ENCODE results near the gene IRGC. TPM values are rescaled to one million over a fixed set of nuclear protein-coding genes. Genes with fewer than 3 reads are reported as not detected.

IRGC gene
- total RNA-seq: not detected
- not detected for polyA plus RNA-seq
- long read RNA-seq, donor 1: 0 reads
- long read RNA-seq, donor 2: 0 reads
- long read RNA-seq, donor 3: 0 reads

GRCh38 chr19:43715776-43716175 is at the start of gene IRGC:
Gene IRGC, plus strand, starts transcription at chr19:43716076. Its CDS starts 2,483 bp downstream, at chr19:43718559.
- no peaks in the 10 kb centered on the region for H3K4me1 ChIP-seq
- no peak within 1 kb of the TSS for H3K27ac ChIP-seq
- TF ChIP-seq CTCF (IDR thresholded peaks at IDR 0.05): no peak
- no peak for TF ChIP-seq POLR2A (IDR thresholded peaks at IDR 0.05)
- H3K36me3 ChIP-seq: no peaks in the 10 kb centered on the region
- no peak for ATAC-seq
- 58 to 75% (median 67%) methylated on average over 4 of the region's 4 CpGs for WGBS, 4 donors
- H3K27me3 ChIP-seq: no peaks in the 10 kb centered on the region
- intact Hi-C loops (cut with DNase I): no loop called here
- H3K4me3 ChIP-seq: no peak within 1 kb of the TSS
- DNase-seq: no peak
- no peaks in the 10 kb centered on the region for H3K9me3 ChIP-seq

DNA sequence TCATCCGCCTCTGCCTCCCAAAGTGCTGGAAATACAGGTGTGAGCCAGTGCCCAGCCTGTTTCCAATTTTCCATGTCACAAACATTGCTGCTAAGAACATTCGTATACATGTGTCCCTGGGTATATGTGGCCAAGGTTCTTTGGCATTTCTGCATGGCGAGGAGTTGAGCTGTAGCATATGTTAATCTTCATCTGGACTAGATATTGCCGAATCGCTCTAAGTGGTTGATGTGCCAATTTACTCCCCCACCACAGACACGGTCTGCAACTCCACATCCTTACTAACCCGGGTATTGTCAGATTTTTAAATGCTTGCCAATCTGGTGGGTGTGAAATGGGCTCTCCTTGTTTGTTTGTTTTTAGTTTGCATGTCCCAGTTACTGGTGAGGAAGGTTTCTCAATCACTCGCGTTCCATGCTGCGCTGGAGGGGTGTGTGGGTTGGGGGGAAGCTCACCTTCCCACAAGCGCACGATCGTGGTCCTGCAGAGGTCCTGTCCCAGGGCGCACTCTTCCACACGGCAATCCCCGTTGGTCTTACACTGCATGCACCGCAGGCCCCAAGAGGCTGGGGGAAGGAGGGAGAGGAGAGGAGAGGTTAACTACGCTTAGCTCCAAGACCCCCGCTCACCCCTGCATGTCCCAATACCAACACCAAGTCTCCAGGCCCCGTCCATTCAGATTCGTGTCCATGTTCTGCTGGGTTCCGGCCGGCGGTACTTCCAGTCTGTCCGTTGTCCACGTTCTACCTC is 48.6 kb upstream of the IRGC start:
- TF ChIP-seq CTCF (IDR thresholded peaks at IDR 0.05) (no peak), POLR2A (IDR thresholded peaks at IDR 0.05) (no peak)
- peak in 4 of 5 donors; percentile 14 to 34 (median 34) for DNase-seq
- WGBS, 4 donors: 49 to 64% (median 58%) methylated on average over 26 of the region's 26 CpGs
- peaks cover 0 to 41% (median 8%) of the 10 kb centered on the region in 9 donors for H3K36me3 ChIP-seq
- no peak for ATAC-seq
- H3K9me3 ChIP-seq: no peaks in the 10 kb centered on the region
- peaks cover 0 to 78% (median 18%) of the 10 kb centered on the region in 12 donors for H3K4me1 ChIP-seq
- H3K27ac ChIP-seq: peak overlapping the region in 7 of 12 donors; percentile 26 to 94 (median 92)
- no peaks in the 10 kb centered on the region for H3K27me3 ChIP-seq
- peak overlapping the region in 10 of 12 donors; percentile 25 to 83 (median 61) for H3K4me3 ChIP-seq
- intact Hi-C loops (cut with DNase I): loop anchor here in 3 of 10 donors (5.0 to 10.0 kb wide), 3 partner anchors 70 to 132 kb away; partner anchors contain the start of genes ZNF575 (in 2 of the 3) and SMG9 (in 1 of the 3)

DNA sequence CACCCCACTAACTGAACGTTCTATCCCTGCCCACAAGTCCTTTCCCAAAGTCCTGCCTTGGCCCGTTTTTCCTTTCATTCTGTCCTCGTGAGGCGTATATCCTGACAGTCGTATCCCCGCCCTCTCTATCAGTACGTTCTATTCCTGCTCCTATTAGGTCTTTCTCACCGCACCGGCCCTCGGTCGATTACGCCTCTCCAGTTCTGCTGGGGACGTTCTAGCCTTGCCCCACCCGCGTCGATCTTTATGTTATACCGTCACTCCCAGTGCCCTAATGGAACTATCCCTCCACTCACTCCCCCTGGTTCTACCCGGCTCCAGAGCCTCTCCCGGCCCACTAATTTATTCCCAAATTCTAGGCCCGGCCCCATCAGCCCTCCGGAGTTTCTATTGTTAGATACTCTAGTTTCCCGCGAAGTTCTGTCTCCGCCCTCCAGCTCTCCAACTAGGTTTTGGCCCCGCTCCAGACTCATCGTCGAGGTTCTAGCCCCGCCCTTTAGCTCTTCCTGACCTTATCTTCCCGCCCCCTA is 47.9 kb upstream of the IRGC start:
- peak overlapping the region in 8 of 12 donors; percentile 26 to 94 (median 79) for H3K27ac ChIP-seq
- peak in 1 of 4 donors; percentile 0 for ATAC-seq
- no peaks in the 10 kb centered on the region for H3K27me3 ChIP-seq
- peaks cover 0 to 79% (median 18%) of the 10 kb centered on the region in 12 donors for H3K4me1 ChIP-seq
- H3K9me3 ChIP-seq: no peaks in the 10 kb centered on the region
- no peak for DNase-seq
- intact Hi-C loops (cut with DNase I): loop anchor here in 3 of 10 donors (1.0 to 10.0 kb wide), 7 partner anchors 33 to 135 kb away; partner anchors contain the start of genes ZNF575 (in 3 of the 3), IRGQ (in 1 of the 3), SMG9 (in 1 of the 3) and ZNF428 (in 1 of the 3)
- 4 to 10% (median 5%) methylated on average over 29 of the region's 29 CpGs for WGBS, 4 donors
- H3K36me3 ChIP-seq: peaks cover 0 to 35% (median 8%) of the 10 kb centered on the region in 9 donors
- H3K4me3 ChIP-seq: peak overlapping the region in 11 of 12 donors; percentile 19 to 83 (median 61)
- no peak for TF ChIP-seq POLR2A (IDR thresholded peaks at IDR 0.05)
- TF ChIP-seq CTCF (IDR thresholded peaks at IDR 0.05): no peak

Measured in heart left ventricle (tissue), 16 donors.